D341Med (cell line): ENCODE data around the gene ADGRL3.

Experiments used
- DNase-seq: peaks from one replicate; pipeline ENCODE4 v3.0.0; 2012; ENCODE audit warnings: low spot score

The ADGRL3 gene

GRCh38 chr4:61427099-61427817, 227.1 kb downstream of the ADGRL3 start:
- no peak for DNase-seq

DNA sequence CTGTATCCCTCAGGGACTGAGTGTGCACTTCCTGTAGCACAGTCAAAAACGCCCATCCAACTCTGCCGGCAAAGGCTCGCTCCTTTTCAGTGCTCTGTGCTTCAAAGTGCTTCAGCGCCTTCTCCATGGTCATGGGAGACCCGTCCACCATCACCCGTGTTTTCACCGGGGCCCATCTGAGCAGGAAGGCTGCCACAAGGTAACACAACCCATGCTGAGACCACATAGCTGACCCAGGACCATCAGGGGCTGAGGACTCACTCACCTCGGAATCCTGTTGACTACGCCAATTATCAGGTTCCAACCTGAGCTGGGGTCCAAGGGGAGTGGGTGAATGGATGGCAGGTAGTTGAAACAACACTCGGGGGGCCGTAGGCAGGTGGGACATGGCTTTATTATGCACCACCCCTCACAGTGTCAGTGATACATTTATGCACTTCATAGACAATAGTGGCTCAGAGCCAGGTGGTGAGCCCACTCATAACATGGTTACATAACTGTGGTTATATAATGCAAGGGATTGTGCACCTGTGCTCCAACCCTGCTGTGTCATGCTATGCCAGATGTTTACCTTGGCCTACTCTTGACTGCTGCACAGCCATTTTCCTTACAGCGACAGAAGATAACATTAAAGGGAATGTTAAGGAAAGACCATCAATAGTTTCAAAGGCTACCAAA, 227.8 kb downstream of the ADGRL3 start:
- DNase-seq = no peak

GRCh38 chr4:61428950-61429349, 228.8 kb downstream of the ADGRL3 start:
- DNase-seq = no peak

DNA sequence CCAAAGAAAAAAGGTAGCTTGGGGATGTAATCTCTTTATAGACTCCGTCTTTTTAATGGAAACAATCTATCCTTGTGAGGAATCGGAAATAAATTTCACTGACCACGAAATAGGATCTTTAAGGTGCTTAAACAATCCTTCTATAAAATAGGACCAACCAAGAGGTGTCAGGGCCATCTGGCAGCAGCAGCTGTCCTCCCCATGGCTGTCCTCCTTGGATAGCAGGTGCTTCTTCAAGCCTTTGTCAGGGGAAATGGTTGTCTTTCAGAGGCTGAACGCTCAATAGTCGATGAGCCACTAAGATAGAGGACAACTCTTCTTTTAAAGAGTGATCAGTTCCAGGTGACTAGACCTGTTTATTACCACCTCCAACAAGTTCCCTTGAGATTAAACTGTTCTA, 231.0 kb downstream of the ADGRL3 start:
- DNase-seq = no peak

DNA sequence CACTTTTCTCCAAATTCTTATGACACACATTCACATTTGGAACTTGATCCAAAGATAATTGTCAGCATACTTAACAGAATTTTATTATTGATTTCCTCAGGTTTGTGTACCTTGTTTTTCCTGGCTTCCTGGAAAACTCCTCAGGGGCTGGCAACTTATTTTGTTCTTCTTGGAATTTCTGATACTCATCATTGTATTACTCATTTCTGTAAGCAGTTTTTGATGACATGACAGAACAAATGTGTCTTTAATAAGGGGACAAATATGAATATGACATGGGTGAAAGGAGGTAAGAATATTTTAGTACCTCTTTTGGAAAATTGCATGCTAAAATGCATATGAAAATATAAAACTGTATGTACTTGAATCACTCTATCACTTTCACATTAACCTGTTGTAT, 237.8 kb downstream of the ADGRL3 start:
- no peak for DNase-seq

GRCh38 chr4:61440321-61440720, 240.2 kb downstream of the ADGRL3 start:
- DNase-seq = peak; percentile 45

GRCh38 chr4:61442936-61443335, 242.8 kb downstream of the ADGRL3 start:
- DNase-seq = no peak

DNA sequence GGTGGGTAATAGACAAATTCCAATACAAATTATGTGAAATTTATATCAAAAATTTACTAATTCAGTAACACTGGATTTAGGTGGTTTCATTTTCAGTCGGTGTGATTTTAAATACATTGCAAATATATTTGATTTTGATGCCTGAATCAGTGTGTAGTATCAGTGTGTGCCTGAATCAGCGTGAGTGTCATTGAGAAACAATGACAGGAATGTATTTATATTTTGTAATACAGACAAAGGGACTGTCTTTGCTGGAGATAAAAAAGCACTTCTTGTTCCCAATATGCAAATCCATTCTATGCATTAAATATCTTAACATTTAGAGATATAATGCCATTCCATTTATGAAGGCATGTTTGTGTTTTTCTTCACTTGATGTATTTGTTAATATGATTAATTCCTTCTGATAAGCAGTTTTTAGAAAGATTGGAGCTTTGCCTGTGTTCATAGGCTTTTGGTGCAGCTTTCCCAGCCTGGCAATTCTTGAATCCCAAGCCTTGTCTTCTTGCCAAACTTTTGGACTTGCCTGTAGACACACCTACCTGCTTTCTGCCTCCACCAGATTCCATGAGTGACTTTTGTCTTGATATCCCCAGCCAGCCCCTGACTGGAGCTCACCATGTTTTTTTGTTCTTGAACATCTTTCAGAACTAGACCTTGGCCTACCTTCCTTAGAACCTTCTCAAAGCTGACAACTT, 243.8 kb downstream of the ADGRL3 start:
- DNase-seq = no peak

GRCh38 chr4:61445374-61446063, 245.4 kb downstream of the ADGRL3 start:
- DNase-seq = no peak

- DNase-seq = no peak
These were observed 246.8 kb downstream of the ADGRL3 start for GRCh38 chr4:61446941-61447340.

DNA sequence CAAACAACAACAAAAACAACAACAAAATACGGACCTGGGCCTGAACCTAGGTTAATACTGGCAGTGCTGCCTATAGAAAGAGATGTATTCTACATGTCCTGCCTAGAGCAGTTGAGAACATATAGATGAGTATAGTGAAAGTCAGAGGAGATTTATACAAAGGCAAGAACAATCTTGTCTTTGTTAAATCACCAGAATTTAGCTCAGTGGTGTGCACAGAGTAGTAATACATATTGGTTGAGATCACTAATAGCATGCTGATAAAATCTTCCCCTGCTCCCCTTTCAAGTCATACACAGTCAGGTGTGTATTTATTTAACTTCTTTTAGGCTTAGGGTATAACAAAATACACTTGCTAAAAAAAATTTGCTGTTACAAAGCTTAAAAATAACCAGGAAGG, 247.8 kb downstream of the ADGRL3 start:
- no peak for DNase-seq

DNA sequence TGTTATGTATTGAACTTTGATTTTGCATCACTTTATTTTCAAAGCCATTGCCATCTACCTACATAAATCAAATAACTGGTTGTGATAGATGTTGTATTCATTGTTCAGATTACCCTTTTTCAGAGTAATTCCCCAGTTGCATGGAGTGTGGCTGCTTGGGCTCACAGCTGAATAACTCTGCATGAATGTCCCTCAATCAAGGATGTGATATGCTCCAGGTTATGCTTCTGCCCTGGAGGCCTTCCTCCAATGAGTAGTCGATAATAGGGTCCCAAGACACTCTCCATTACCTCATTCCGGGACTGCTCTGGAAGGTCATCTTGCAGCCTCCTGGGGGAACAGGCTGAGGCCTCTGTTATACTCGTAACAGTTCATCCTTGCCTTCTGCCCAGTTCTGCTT, 251.8 kb downstream of the ADGRL3 start:
- DNase-seq = no peak

DNA sequence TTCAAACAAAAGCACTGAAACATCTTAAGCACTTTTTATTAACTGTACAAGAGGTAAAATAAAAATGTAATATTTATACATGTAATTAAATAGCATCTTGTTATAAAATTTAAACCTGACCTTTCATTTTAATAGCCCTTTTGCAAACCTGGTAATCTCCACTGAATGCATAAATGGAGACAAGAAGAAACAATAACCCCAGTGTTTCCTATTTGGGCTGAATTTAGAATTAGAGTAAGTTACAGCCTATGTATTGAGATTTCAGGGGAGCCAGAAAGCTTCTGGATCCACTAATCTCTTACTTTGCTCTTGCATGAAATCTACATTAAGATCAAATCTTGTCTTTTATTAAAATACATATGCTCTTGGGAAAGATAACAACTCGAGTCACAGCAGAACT, 261.8 kb downstream of the ADGRL3 start:
- DNase-seq = no peak

- peak; percentile 14 for DNase-seq
These were observed 262.6 kb downstream of the ADGRL3 start for GRCh38 chr4:61462451-61463326.

GRCh38 chr4:61468024-61468720, 268.0 kb downstream of the ADGRL3 start:
- DNase-seq = no peak

DNA sequence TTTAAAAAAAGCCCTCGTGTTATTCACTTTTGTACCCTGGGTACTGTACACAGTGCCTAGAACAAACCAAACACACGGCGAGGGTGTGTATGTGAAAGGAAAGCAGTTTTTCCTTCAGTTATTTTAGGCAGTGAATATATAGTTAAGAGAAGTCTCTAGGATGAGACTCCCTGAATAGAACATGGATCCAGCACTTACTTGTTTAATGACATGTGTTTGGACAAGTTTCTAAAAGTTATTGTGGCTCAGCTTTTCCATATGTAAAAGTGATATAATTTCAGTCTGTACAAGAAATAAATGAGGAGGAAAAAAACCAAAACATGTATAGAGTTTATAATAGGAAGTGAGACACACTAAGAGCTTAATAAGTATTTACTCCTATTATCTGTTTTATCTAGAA, 273.2 kb downstream of the ADGRL3 start:
- no peak for DNase-seq

DNA sequence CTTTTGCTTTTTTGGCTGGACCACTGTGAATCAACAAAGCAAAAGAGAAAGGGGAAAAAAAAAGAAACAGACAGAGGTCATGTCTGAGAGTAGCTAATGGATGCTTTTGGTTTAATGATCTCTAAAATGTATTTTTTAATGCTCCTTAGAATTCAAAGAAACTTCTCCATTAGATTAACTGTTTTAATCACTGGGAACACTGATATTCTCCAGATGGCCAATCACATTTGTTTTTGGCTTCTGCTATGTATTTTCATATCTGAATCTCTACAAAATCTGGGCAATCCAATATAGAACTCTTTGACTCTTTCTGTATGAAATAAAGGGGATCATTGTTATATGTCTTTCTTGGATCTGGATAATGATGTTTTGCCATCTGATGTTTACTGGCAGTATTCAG, 278.2 kb downstream of the ADGRL3 start:
- DNase-seq = no peak

- no peak for DNase-seq
These were observed 284.9 kb downstream of the ADGRL3 start for GRCh38 chr4:61485056-61485455.

DNA sequence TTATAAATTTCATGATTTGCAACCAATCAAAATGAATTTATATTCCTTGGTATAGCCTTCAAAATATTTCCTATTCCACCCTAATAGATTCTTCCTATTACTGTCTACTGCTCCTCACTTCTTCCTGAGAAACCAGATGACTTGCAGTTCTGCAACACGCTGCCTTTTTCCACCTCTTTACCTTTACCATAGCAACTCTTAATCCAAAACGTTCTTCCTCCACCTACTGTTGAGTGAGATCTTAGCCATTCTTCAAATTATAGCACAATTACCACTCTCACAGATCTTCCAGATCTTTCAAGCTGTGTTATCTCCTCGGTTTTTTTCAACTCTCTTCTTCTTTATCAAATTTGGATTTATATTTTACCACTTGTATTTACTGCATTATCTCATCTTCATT, 289.8 kb downstream of the ADGRL3 start:
- DNase-seq = no peak

DNA sequence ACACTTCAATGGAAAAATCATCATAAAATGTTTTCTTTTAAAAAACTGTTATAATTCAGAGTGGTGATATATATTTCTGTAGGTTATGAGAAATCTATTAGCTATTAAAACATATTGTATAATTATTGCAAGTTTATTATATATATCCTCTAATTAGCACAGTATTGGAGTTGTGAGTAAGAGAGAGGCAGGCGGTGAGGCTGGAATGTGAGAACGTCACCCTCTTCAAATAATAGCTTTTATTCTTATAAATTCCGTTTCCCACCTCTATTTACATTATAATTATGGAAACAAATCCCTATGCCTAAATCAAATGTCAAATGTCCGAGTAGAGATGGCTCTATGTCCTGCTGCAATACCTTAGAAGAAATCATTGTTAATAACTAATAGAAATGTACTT, 292.9 kb downstream of the ADGRL3 start:
- DNase-seq = no peak

DNA sequence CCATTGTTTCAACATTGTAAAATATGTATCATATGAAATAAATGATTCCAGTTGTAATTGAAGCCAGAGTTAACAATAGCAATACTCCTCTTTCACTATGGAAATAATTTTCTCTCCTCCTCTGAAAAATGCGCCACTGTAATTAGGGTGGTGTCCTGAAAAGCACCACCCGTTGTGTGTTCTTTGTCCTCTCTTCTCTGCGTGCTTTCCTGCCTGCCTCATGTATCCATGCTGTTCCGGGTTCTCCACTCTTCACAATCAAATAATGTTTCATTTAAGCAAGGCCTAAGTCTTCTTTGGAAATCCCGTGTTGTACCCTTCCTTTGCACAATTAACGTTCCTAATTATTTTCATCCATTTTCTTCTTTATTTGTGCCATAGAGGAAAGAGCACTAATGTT, 293.3 kb downstream of the ADGRL3 start:
- DNase-seq = no peak
